Measurements from ENCODE around the gene MYO10. TPM values are rescaled to one million over a fixed set of nuclear protein-coding genes. Genes with fewer than 3 reads are reported as not detected.

MYO10 gene
- total and polyA plus RNA-seq, 2 experiments from 2014 or later: 119 to 276 TPM

DNA sequence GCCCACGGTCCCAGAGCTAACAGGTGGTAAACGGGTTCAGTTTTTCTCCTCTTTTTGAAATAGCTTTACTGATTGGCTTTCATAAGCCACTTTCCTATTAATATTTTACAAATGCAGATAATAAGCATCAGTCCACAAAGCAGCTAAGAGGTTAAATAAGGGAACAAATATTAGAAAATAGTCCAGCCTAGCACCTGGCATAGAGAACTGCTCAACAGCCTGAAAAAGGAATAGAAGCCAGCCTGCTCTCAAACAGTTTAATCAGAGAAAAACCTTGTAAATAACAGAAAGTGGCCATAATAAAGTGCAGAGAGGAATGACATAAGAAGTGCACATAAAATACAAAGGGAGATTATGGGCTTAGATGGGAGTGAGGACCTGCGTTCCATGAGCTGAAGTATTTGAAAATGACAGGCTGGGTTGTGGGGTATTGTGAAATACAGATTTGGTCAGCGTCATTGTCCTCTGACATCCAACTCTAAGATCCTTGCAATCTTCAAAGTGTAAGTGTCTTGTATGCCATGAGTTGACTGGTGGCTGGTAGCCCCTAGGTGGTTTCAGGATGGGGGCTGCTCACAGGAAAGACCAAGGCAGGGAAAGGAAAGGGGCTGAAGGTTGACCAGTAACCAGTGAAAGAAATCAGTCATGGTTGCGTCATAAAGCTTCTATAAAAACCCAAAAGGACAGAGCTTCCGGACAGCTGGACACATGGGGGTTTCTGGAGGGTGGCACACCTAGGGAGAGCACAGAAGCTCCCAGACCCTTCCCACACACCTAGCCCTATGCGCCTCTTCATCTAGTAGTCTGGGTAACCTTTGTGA lies 32.4 kb downstream of the MYO10 start (continued):
- TF ChIP-seq, protein P1, sequence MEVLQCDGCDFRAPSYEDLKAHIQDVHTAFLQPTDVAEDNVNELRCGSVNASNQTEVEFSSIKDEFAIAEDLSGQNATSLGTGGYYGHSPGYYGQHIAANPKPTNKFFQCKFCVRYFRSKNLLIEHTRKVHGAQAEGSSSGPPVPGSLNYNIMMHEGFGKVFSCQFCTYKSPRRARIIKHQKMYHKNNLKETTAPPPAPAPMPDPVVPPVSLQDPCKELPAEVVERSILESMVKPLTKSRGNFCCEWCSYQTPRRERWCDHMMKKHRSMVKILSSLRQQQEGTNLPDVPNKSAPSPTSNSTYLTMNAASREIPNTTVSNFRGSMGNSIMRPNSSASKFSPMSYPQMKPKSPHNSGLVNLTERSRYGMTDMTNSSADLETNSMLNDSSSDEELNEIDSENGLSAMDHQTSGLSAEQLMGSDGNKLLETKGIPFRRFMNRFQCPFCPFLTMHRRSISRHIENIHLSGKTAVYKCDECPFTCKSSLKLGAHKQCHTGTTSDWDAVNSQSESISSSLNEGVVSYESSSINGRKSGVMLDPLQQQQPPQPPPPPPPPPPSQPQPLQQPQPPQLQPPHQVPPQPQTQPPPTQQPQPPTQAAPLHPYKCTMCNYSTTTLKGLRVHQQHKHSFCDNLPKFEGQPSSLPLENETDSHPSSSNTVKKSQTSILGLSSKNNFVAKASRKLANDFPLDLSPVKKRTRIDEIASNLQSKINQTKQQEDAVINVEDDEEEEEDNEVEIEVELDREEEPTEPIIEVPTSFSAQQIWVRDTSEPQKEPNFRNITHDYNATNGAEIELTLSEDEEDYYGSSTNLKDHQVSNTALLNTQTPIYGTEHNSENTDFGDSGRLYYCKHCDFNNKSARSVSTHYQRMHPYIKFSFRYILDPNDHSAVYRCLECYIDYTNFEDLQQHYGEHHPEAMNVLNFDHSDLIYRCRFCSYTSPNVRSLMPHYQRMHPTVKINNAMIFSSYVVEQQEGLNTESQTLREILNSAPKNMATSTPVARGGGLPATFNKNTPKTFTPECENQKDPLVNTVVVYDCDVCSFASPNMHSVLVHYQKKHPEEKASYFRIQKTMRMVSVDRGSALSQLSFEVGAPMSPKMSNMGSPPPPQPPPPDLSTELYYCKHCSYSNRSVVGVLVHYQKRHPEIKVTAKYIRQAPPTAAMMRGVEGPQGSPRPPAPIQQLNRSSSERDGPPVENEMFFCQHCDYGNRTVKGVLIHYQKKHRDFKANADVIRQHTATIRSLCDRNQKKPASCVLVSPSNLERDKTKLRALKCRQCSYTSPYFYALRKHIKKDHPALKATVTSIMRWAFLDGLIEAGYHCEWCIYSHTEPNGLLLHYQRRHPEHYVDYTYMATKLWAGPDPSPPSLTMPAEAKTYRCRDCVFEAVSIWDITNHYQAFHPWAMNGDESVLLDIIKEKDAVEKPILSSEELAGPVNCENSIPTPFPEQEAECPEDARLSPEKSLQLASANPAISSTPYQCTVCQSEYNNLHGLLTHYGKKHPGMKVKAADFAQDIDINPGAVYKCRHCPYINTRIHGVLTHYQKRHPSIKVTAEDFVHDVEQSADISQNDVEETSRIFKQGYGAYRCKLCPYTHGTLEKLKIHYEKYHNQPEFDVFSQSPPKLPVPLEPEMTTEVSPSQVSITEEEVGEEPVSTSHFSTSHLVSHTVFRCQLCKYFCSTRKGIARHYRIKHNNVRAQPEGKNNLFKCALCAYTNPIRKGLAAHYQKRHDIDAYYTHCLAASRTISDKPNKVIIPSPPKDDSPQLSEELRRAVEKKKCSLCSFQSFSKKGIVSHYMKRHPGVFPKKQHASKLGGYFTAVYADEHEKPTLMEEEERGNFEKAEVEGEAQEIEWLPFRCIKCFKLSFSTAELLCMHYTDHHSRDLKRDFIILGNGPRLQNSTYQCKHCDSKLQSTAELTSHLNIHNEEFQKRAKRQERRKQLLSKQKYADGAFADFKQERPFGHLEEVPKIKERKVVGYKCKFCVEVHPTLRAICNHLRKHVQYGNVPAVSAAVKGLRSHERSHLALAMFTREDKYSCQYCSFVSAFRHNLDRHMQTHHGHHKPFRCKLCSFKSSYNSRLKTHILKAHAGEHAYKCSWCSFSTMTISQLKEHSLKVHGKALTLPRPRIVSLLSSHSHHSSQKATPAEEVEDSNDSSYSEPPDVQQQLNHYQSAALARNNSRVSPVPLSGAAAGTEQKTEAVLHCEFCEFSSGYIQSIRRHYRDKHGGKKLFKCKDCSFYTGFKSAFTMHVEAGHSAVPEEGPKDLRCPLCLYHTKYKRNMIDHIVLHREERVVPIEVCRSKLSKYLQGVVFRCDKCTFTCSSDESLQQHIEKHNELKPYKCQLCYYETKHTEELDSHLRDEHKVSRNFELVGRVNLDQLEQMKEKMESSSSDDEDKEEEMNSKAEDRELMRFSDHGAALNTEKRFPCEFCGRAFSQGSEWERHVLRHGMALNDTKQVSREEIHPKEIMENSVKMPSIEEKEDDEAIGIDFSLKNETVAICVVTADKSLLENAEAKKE (CRISPR knock-in tag; IDR thresholded peaks at IDR 0.05): no peak

DNA sequence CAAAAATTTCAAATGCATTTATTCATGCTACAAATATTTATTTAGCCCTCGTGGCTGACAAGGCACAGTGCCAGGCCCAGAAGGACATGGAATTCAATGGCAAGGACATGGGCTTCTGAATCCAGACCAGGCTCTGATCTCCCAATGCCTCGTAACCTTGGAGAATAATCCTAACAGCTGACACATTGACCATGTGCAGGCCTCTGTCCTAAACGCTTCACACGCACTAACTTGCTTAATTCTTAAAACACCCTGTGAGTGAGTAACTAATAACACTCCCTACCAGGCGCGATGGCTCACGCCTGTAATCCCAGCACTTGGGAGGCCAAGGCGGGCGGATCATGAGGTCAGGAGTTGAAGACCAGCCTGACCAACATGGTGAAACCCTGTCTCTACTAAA lies 33.2 kb downstream of the MYO10 start:
- 0 out of 2 replicates have a peak, but pooled peaks cover 3% of the 10 kb centered on the region for H3F3A ChIP-seq (replicated peaks; ENCODE audit: low read depth)
- no peak for DNase-seq (ENCODE audit: low spot score)
- H3K27ac ChIP-seq (ENCODE audit: low read depth): no peak overlapping the region
- ATAC-seq: no peak
- H3K79me2 ChIP-seq (replicated peaks; ENCODE audit: insufficient read depth): peaks cover 93% of the 10 kb centered on the region
- no peak overlapping the region for H3K27ac Mint-ChIP-seq
- no peaks in the 10 kb centered on the region; the same call in 2 of the 3 replicates for H3K9me3 Mint-ChIP-seq
- no peaks in the 10 kb centered on the region for H3K36me3 Mint-ChIP-seq (ENCODE audit: low read depth)
- H3K9me2 ChIP-seq (ENCODE audit: insufficient read depth): no peaks in the 10 kb centered on the region
- H3K4me1 Mint-ChIP-seq: peaks cover 35% of the 10 kb centered on the region
- no peak overlapping the region for H3K4me3 Mint-ChIP-seq
- H3K4me3 ChIP-seq: no peak overlapping the region
- peaks cover 29% of the 10 kb centered on the region for H3K4me1 ChIP-seq (ENCODE audit: insufficient read depth)
- peaks cover 5% of the 10 kb centered on the region for H3K27me3 Mint-ChIP-seq (ENCODE audit: insufficient read depth, low read depth, poor library complexity)
- no peaks in the 10 kb centered on the region for H3K27me3 ChIP-seq (ENCODE audit: insufficient read depth)
- no peak overlapping the region for H2AFZ ChIP-seq
- H3K4me2 ChIP-seq: no peak overlapping the region
- H3K36me3 ChIP-seq (ENCODE audit: insufficient read depth): no peaks in the 10 kb centered on the region
- 0 out of 2 replicates have a peak, but pooled peaks cover 3% of the 10 kb centered on the region for H4K20me1 ChIP-seq (replicated peaks; ENCODE audit: insufficient read depth)
- no peak for TF ChIP-seq NANOG (IDR thresholded peaks at IDR 0.05; ENCODE audit: borderline replicate concordance)
- TF ChIP-seq, protein P1 (CRISPR knock-in tag; IDR thresholded peaks at IDR 0.05): no peak
- TF ChIP-seq, protein P2, sequence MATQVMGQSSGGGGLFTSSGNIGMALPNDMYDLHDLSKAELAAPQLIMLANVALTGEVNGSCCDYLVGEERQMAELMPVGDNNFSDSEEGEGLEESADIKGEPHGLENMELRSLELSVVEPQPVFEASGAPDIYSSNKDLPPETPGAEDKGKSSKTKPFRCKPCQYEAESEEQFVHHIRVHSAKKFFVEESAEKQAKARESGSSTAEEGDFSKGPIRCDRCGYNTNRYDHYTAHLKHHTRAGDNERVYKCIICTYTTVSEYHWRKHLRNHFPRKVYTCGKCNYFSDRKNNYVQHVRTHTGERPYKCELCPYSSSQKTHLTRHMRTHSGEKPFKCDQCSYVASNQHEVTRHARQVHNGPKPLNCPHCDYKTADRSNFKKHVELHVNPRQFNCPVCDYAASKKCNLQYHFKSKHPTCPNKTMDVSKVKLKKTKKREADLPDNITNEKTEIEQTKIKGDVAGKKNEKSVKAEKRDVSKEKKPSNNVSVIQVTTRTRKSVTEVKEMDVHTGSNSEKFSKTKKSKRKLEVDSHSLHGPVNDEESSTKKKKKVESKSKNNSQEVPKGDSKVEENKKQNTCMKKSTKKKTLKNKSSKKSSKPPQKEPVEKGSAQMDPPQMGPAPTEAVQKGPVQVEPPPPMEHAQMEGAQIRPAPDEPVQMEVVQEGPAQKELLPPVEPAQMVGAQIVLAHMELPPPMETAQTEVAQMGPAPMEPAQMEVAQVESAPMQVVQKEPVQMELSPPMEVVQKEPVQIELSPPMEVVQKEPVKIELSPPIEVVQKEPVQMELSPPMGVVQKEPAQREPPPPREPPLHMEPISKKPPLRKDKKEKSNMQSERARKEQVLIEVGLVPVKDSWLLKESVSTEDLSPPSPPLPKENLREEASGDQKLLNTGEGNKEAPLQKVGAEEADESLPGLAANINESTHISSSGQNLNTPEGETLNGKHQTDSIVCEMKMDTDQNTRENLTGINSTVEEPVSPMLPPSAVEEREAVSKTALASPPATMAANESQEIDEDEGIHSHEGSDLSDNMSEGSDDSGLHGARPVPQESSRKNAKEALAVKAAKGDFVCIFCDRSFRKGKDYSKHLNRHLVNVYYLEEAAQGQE (IDR thresholded peaks at IDR 0.05; ENCODE audit: unreplicated experiment): no peak

Data from GM23338 (cell line).